ENCODE measurements around the gene PCNX2. TPM values are rescaled to one million over a fixed set of nuclear protein-coding genes. Genes with fewer than 3 reads are reported as not detected.
A peak's percentile ranks its signal among the peaks of the same experiment; 100 is the strongest.

The PCNX2 gene
- total RNA-seq, 1 experiment from 2014 or later: 15.3 TPM

DNA sequence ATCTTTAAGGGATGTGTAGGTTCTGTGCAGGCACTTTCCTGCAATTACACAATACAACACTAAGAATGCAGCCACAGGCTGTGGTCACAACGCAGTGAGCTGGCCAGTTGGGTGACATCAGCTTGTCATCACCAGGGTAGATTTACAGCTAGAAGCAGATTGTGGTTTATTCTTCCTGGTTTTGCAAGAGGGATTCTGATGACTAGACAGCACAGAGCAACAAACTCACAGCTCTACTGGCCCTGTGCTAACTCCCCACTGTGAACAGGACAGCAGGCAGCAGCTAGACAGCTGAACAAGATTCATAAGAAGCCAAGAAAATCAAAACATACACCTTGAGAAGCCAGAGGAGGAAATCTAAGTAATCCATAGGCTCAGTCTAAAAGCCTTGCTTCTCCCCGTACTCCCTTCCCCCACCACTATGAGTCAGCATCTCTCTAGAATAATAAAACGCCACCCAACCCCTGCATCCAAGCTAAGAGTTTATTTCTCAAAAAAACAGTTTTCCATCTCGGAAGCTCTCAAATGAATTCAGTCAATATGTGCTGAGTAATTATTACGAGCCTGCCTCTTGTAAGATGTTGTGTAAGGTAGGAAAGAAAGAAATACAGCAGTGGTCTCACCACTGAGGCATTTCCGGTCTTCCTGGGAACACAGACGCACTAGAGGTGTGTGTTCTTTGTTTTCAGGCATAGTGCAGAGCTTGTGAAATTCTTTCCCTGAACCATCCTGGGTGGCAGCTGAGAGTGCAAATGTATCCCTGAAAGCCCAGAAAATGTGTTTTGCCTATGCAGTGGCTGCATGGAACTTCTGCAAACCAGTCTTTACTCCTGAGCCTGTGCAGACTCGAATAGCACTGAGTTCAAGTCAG, 182.3 kb downstream of the PCNX2 start (continued):
- TF ChIP-seq ZBTB33 (IDR thresholded peaks at IDR 0.05; ENCODE audit: extremely low read depth, insufficient replicate concordance, low read length) (no peak), SIN3A (IDR thresholded peaks at IDR 0.05; ENCODE audit: low read depth) (peak; percentile 81), SP1 (IDR thresholded peaks at IDR 0.05; ENCODE audit: low read depth) (peak; percentile 93), CEBPB (IDR thresholded peaks at IDR 0.05; ENCODE audit: low read depth) (peak; percentile 99), RAD21 (IDR thresholded peaks at IDR 0.05; ENCODE audit: low read depth) (no peak; the same call in none of the 2 replicates), ZNF274 (IDR thresholded peaks at IDR 0.05; ENCODE audit: low read depth, low read length) (no peak), POLR2AphosphoS5 (IDR thresholded peaks at IDR 0.05; ENCODE audit: low read depth, low read length) (peak; percentile 61), POLR2A (IDR thresholded peaks at IDR 0.05; ENCODE audit: borderline replicate concordance, extremely low read depth, insufficient read depth, insufficient read length) (no peak), FOSL1 (IDR thresholded peaks at IDR 0.05; ENCODE audit: low read depth) (peak; percentile 80), YY1 (IDR thresholded peaks at IDR 0.05; ENCODE audit: extremely low read depth, insufficient replicate concordance, low read depth, low read length) (peak; percentile 5), EGR1 (IDR thresholded peaks at IDR 0.05; ENCODE audit: low read depth) (0 out of 2 replicates have a peak, but pooled peaks have one; percentile 24), ZFX (IDR thresholded peaks at IDR 0.05) (no peak)
- TF ChIP-seq, protein P1, sequence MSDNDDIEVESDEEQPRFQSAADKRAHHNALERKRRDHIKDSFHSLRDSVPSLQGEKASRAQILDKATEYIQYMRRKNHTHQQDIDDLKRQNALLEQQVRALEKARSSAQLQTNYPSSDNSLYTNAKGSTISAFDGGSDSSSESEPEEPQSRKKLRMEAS (IDR thresholded peaks at IDR 0.05): peak; percentile 16

All from HCT116 (cell line).